ENCODE measurements around the gene PACC1. TPM values are rescaled to one million over a fixed set of nuclear protein-coding genes. Genes with fewer than 3 reads are reported as not detected.

The PACC1 gene
- total RNA-seq, 2 experiments from 2014 or later: 1.8 to 2.1 TPM

DNA sequence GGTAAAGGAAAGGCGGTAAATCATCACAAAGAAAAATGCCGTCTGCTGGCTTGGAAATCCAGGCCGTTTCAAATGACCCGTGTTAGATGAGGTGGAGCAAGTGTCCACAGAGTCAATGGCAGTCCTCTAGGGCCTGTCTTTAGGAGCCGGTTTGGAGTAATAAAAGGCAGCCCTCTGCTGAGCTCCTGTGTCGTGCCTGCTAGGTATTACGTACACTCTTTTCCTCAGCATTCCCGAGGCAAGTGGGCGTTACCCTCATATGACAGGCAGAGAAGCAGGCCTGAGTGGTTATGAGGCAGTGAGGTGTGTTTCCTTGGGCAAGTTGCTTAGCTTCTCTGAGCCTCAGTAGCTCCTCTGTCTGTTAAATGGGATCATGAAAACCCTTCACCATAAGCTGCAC lies 25.7 kb upstream of the PACC1 start:
- Mint-ChIP-seq H3K27ac (no peak overlapping the region), H3K4me1 (ENCODE audit: low read depth) (peaks cover 11% of the 10 kb centered on the region), H3K27me3 (no peaks in the 10 kb centered on the region), H3K4me3 (no peak overlapping the region), H3K9me3 (no peaks in the 10 kb centered on the region), H3K36me3 (ENCODE audit: low read depth) (peaks cover 20% of the 10 kb centered on the region)
- H3K4me1 ChIP-seq (ENCODE audit: insufficient read depth, low read length): no peaks in the 10 kb centered on the region
- no peak for DNase-seq
- TF ChIP-seq, protein P1, sequence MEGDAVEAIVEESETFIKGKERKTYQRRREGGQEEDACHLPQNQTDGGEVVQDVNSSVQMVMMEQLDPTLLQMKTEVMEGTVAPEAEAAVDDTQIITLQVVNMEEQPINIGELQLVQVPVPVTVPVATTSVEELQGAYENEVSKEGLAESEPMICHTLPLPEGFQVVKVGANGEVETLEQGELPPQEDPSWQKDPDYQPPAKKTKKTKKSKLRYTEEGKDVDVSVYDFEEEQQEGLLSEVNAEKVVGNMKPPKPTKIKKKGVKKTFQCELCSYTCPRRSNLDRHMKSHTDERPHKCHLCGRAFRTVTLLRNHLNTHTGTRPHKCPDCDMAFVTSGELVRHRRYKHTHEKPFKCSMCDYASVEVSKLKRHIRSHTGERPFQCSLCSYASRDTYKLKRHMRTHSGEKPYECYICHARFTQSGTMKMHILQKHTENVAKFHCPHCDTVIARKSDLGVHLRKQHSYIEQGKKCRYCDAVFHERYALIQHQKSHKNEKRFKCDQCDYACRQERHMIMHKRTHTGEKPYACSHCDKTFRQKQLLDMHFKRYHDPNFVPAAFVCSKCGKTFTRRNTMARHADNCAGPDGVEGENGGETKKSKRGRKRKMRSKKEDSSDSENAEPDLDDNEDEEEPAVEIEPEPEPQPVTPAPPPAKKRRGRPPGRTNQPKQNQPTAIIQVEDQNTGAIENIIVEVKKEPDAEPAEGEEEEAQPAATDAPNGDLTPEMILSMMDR (IDR thresholded peaks at IDR 0.05): no peak
- ChIA-PET POLR2A (interaction anchor here (0.6 kb wide), 1 partner anchor 87 kb away, joined by 3 read pairs; no protein-coding TSS in a partner anchor), CTCF (interaction anchor here (1.6 kb wide), 1 partner anchor 15 kb away, joined by 4 read pairs; no protein-coding TSS in a partner anchor)
- H3K4me3 ChIP-seq (ENCODE audit: low read length): no peak overlapping the region
- peaks cover 9% of the 10 kb centered on the region for H3K36me3 ChIP-seq (ENCODE audit: insufficient read depth, low read length)
- no peak overlapping the region for H3K27ac ChIP-seq (ENCODE audit: low read depth in 1 of 2, low read length in 2 of 2)
- ATAC-seq (ENCODE audit: poor library complexity): no peak
- H3K27me3 ChIP-seq (ENCODE audit: control insufficient read depth in 1 of 2, insufficient read depth in 2 of 2, low read length in 2 of 2): no peaks in the 10 kb centered on the region
- intact Hi-C loops (cut with DNase I, micrococcal nuclease): no loop called here
- no peaks in the 10 kb centered on the region for H3K9me3 ChIP-seq (ENCODE audit: control insufficient read depth in 1 of 2, insufficient read depth in 1 of 2, low read length in 2 of 2)

DNA sequence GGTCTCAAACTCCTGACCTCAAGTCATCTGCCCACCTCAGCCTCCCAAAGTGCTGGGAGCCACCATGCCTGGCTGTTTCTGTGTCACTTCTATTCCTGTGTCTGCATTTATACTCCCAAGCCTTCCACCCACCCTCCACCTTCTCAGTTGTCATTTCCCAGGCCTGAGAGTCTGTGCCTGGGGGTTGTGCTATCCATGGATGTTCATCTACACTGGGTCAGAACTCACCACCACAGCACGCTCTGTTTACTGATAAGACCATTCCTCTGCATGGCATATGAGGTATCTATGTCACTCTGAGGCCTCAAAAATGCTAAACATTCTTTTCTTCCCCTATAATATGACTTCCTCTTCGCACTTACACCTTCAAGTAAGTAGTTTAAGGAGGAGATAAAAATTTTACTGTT lies 24.1 kb upstream of the PACC1 start:
- ChIA-PET POLR2A (no interaction called here), CTCF (no interaction called here)
- TF ChIP-seq, protein P1 (IDR thresholded peaks at IDR 0.05): no peak
- H3K4me1 ChIP-seq (ENCODE audit: insufficient read depth, low read length): peaks cover 7% of the 10 kb centered on the region
- no peak overlapping the region for H3K4me3 Mint-ChIP-seq
- no peak overlapping the region for H3K27ac ChIP-seq (ENCODE audit: low read depth in 1 of 2, low read length in 2 of 2)
- DNase-seq (no peak), ATAC-seq (ENCODE audit: poor library complexity) (no peak)
- H3K4me1 Mint-ChIP-seq (ENCODE audit: low read depth): peaks cover 22% of the 10 kb centered on the region
- H3K4me3 ChIP-seq (ENCODE audit: low read length): no peak overlapping the region
- intact Hi-C loops (cut with DNase I, micrococcal nuclease): no loop called here
- no peaks in the 10 kb centered on the region for H3K36me3 ChIP-seq (ENCODE audit: insufficient read depth, low read length)
- no peak overlapping the region for H3K27ac Mint-ChIP-seq
- H3K27me3 Mint-ChIP-seq: no peaks in the 10 kb centered on the region
- H3K9me3 ChIP-seq (ENCODE audit: control insufficient read depth in 1 of 2, insufficient read depth in 1 of 2, low read length in 2 of 2): no peaks in the 10 kb centered on the region
- H3K9me3 Mint-ChIP-seq: no peaks in the 10 kb centered on the region
- no peaks in the 10 kb centered on the region for H3K27me3 ChIP-seq (ENCODE audit: control insufficient read depth in 1 of 2, insufficient read depth in 2 of 2, low read length in 2 of 2)
- H3K36me3 Mint-ChIP-seq (ENCODE audit: low read depth): peaks cover 11% of the 10 kb centered on the region

DNA sequence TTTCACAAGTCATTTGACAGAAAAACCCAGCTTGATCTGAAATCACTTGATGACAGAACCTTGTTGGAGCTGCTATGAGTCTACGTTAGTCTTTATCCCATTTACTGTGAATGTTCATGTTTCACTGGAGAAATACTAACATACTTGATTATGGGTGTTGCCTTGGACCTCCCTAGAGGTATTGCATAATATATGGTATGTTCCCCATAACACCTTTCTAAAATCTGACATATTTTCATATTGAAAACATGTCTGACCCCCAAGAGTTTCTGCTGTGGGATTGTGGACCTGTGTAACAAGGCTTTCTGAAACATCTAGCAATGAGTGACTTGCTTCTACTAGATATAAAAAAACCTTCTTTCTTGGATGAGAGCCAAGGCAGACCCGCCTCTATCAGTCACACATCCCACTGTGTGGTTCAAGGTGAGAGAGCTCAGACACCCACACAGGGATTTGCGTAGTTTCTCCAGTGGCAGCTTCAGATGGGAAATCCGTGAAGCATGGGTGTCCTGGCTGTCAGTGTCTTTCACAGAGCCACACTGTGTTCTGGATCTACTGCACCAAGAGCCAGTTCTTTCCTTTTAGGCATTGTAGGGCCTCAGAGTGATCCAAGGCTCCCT lies 22.6 kb upstream of the PACC1 start:
- TF ChIP-seq, protein P1 (IDR thresholded peaks at IDR 0.05): no peak
- H3K9me3 ChIP-seq (ENCODE audit: control insufficient read depth in 1 of 2, insufficient read depth in 1 of 2, low read length in 2 of 2): no peaks in the 10 kb centered on the region
- Mint-ChIP-seq H3K4me3 (no peak overlapping the region), H3K9me3 (no peaks in the 10 kb centered on the region), H3K36me3 (ENCODE audit: low read depth) (peaks cover 3% of the 10 kb centered on the region), H3K4me1 (ENCODE audit: low read depth) (peaks cover 29% of the 10 kb centered on the region), H3K27ac (no peak overlapping the region), H3K27me3 (no peaks in the 10 kb centered on the region)
- H3K27me3 ChIP-seq (ENCODE audit: control insufficient read depth in 1 of 2, insufficient read depth in 2 of 2, low read length in 2 of 2): no peaks in the 10 kb centered on the region
- H3K4me3 ChIP-seq (ENCODE audit: low read length): no peak overlapping the region
- no peak overlapping the region for H3K27ac ChIP-seq (ENCODE audit: low read depth in 1 of 2, low read length in 2 of 2)
- intact Hi-C loops (cut with DNase I, micrococcal nuclease): no loop called here
- H3K36me3 ChIP-seq (ENCODE audit: insufficient read depth, low read length): no peaks in the 10 kb centered on the region
- DNase-seq: no peak
- ATAC-seq (ENCODE audit: poor library complexity): no peak
- ChIA-PET POLR2A (no interaction called here), CTCF (no interaction called here)
- H3K4me1 ChIP-seq (ENCODE audit: insufficient read depth, low read length): peaks cover 17% of the 10 kb centered on the region

Measured in CD4-positive, alpha-beta T cell (primary cell).